Neuronal stem cell (in vitro differentiated cells): ENCODE results near the gene MEF2C.

Experiments used
- DNase-seq: peaks from one replicate; pipeline ENCODE4 v3.0.0-alpha.2; 2013; ENCODE audit warnings: low spot score
- H2AFZ ChIP-seq: one replicate; pipeline ENCODE4 v1.6.1; 2013; ENCODE audit warnings: mild to moderate bottlenecking, low read length, inconsistent platforms
- H2AK5ac ChIP-seq: 2 replicates; pipeline ENCODE4 v1.6.1; 2013; ENCODE audit warnings: low read depth, mild to moderate bottlenecking, inconsistent platforms, low read length, moderate library complexity, mixed read lengths
- H2BK120ac ChIP-seq: 2 replicates; pipeline ENCODE4 v1.6.1; 2013; ENCODE audit warnings: low read depth, mild to moderate bottlenecking, inconsistent platforms, low read length, moderate library complexity, mixed read lengths
- H2BK12ac ChIP-seq: one replicate; pipeline ENCODE4 v1.6.1; 2013; ENCODE audit warnings: low read length, inconsistent platforms
- H2BK15ac ChIP-seq: 2 replicates; pipeline ENCODE4 v1.6.1; 2013; ENCODE audit warnings: mild to moderate bottlenecking, low read length, inconsistent platforms, mixed read lengths
- H2BK5ac ChIP-seq: one replicate; pipeline ENCODE4 v1.6.1; 2013; ENCODE audit warnings: inconsistent platforms, mild to moderate bottlenecking, low read length, moderate library complexity
- H3K14ac ChIP-seq: one replicate; pipeline ENCODE4 v1.6.1; 2013; ENCODE audit warnings: low read length, inconsistent platforms
- H3K18ac ChIP-seq: 2 replicates; pipeline ENCODE4 v1.6.1; 2013; ENCODE audit warnings: low read length, inconsistent platforms
- H3K23ac ChIP-seq: 2 replicates; pipeline ENCODE4 v1.6.1; 2013; ENCODE audit warnings: low read depth, mild to moderate bottlenecking, mixed read lengths, low read length, inconsistent platforms; ENCODE audit not compliant: poor library complexity
- H3K27ac ChIP-seq: replicated peaks from 3 replicates; pipeline ENCODE4 v1.5.1; 2013; ENCODE audit warnings: low read length, inconsistent platforms
- H3K27me3 ChIP-seq, 3 experiments: 2 replicates each; pipeline ENCODE4 v1.6.1; 2013; ENCODE audit warnings: low read length in 3 of 3, mild to moderate bottlenecking in 2 of 3, inconsistent platforms in 1 of 3, low read depth in 1 of 3, mixed read lengths in 1 of 3, moderate library complexity in 1 of 3; ENCODE audit not compliant: control insufficient read depth in 3 of 3, insufficient read depth in 3 of 3
- H3K36me3 ChIP-seq, 2 donors: replicated peaks in 1 of 2; 2 replicates each; pipeline ENCODE4 v1.6.1; 2013; ENCODE audit warnings: low read length in 2 of 2; ENCODE audit not compliant: control insufficient read depth in 2 of 2, insufficient read depth in 2 of 2
- H3K4ac ChIP-seq: 2 replicates; pipeline ENCODE4 v1.6.1; 2013; ENCODE audit warnings: inconsistent platforms, mild to moderate bottlenecking, low read length, moderate library complexity
- H3K4me1 ChIP-seq, 2 donors: 1 replicate in 1 of 2; 2 replicates in 1 of 2; pipeline ENCODE4 v1.6.1; 2013; ENCODE audit warnings: low read length in 2 of 2, low read depth in 1 of 2; ENCODE audit not compliant: control insufficient read depth in 2 of 2, insufficient read depth in 1 of 2
- H3K4me2 ChIP-seq: one replicate; pipeline ENCODE4 v1.6.1; 2013; ENCODE audit warnings: mild to moderate bottlenecking, low read length, inconsistent platforms; ENCODE audit not compliant: insufficient read depth, poor library complexity, severe bottlenecking
- H3K4me3 ChIP-seq, 2 donors: 2 replicates each; pipeline ENCODE4 v1.5.1; 2013; ENCODE audit warnings: low read length in 2 of 2, mild to moderate bottlenecking in 2 of 2, inconsistent platforms in 1 of 2, moderate library complexity in 1 of 2
- H3K79me1 ChIP-seq: one replicate; pipeline ENCODE4 v1.6.1; 2013; ENCODE audit warnings: low read depth, mild to moderate bottlenecking, inconsistent platforms, low read length, moderate library complexity
- H3K9ac ChIP-seq: one replicate; pipeline ENCODE4 v1.6.1; 2013; ENCODE audit warnings: mild to moderate bottlenecking, low read depth, low read length, inconsistent platforms; ENCODE audit not compliant: poor library complexity
- H3K9me3 ChIP-seq, 2 donors: replicated peaks in 1 of 2; 2 replicates each; pipeline versions ENCODE3 to v1.6.1; 2013; ENCODE audit warnings: low read length in 2 of 2, mild to moderate bottlenecking in 2 of 2, inconsistent platforms in 1 of 2, low read depth in 1 of 2, mixed read lengths in 1 of 2, moderate library complexity in 1 of 2; ENCODE audit not compliant: control insufficient read depth in 2 of 2, insufficient read depth in 1 of 2
- H4K8ac ChIP-seq: one replicate; pipeline ENCODE4 v1.6.1; 2013; ENCODE audit warnings: low read depth, mild to moderate bottlenecking, inconsistent platforms, low read length, moderate library complexity
- H4K91ac ChIP-seq: one replicate; pipeline ENCODE4 v1.6.1; 2013; ENCODE audit warnings: low read length, low read depth, mild to moderate bottlenecking, inconsistent platforms; ENCODE audit not compliant: poor library complexity
- WGBS, 2 donors: extraction: QIAGEN DNeasy Blood & Tissue Kit; methylation state at CpG; one replicate each; pipeline ENCODE4 v1.1.7; 2013; ENCODE audit warnings: missing lambda C conversion rate in 2 of 2, mixed read lengths in 1 of 2; ENCODE audit not compliant: insufficient read length in 2 of 2, insufficient replicate concordance in 1 of 2; ENCODE audit errors: extremely low coverage in 2 of 2; 5-methylcytosine and 5-hydroxymethylcytosine counted together

Gene MEF2C

DNA sequence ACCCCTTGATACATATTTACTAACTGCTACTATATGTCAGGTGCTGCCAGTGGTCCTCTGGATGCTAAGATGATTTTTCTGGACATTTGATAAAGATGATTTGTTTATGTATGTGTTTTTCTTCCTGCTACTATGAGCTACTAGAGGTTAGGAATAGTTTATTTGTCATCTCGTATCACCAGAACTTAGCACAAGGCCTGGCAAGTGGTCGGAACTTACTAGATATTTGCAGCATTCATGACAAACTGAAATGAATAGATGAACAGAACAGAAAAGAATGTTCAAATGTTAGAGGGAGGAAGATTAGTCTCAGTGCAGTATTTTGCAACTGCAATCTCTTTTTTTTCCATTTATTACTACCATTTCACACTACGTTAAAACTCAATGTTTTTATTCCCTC lies 114.6 kb downstream of the MEF2C start:
- H3K79me1 ChIP-seq, result no peaks in the 10 kb centered on the region
- WGBS, 2 donors, result 100% methylated on average over 1 of the region's 3 CpGs; no CpG with 5 or more reads in 1 of the 2 donors
- H3K14ac ChIP-seq, result no peak overlapping the region
- peaks cover 2% of the 10 kb centered on the region in 2 donors for H3K4me1 ChIP-seq
- no peak overlapping the region for H2BK15ac ChIP-seq
- H2BK12ac ChIP-seq, result no peak overlapping the region
- H3K4me2 ChIP-seq, result no peak overlapping the region
- no peak overlapping the region for H3K4me3 ChIP-seq
- no peak overlapping the region for H2AFZ ChIP-seq
- no peak overlapping the region for H3K9ac ChIP-seq
- no peaks in the 10 kb centered on the region for H3K36me3 ChIP-seq
- H3K27me3 ChIP-seq, result no peaks in the 10 kb centered on the region
- H3K18ac ChIP-seq, result no peak overlapping the region
- H3K9me3 ChIP-seq, result peaks cover 0 to 3% of the 10 kb centered on the region in 2 donors
- no peak overlapping the region for H4K91ac ChIP-seq
- no peak overlapping the region for H2BK120ac ChIP-seq
- no peak overlapping the region for H4K8ac ChIP-seq
- H3K27ac ChIP-seq, result no peak overlapping the region
- no peak for DNase-seq
- H2AK5ac ChIP-seq, result no peak overlapping the region
- no peak overlapping the region for H3K23ac ChIP-seq
- H3K4ac ChIP-seq, result no peak overlapping the region
- no peak overlapping the region for H2BK5ac ChIP-seq

DNA sequence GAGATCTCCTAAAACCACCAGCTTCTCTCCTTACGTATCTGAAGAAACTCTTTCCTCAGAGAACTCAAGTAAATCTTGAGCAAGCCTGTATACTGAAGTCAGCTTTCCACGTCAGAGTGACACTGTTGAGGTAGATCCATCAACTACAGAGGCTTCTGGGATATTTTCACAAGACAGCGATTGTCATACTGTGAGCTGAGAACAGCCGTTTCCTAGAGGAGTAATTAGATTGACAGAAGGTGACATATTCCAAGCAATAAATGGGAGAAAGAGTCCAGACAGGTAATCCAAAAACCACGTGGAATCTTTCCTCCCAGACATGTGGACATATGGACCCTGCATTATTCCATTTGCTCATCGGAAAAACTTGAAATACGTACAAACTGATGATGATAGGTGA lies 117.2 kb downstream of the MEF2C start:
- no peak overlapping the region for H3K9ac ChIP-seq
- no peak overlapping the region for H2BK120ac ChIP-seq
- no peak overlapping the region for H2BK15ac ChIP-seq
- no peak overlapping the region for H3K23ac ChIP-seq
- H3K4me1 ChIP-seq, result no peaks in the 10 kb centered on the region
- H3K18ac ChIP-seq, result no peak overlapping the region
- H2AFZ ChIP-seq, result no peak overlapping the region
- H3K27me3 ChIP-seq, result no peaks in the 10 kb centered on the region
- H4K91ac ChIP-seq, result no peak overlapping the region
- no peak overlapping the region for H4K8ac ChIP-seq
- H3K79me1 ChIP-seq, result no peaks in the 10 kb centered on the region
- peaks cover 0 to under 1% of the 10 kb centered on the region in 2 donors for H3K9me3 ChIP-seq
- no CpG with 5 or more reads among the region's 7 CpGs for WGBS, 2 donors
- no peak overlapping the region for H3K4me2 ChIP-seq
- H3K14ac ChIP-seq, result no peak overlapping the region
- H3K27ac ChIP-seq, result no peak overlapping the region
- no peaks in the 10 kb centered on the region for H3K36me3 ChIP-seq
- no peak overlapping the region for H3K4ac ChIP-seq
- no peak overlapping the region for H3K4me3 ChIP-seq
- no peak overlapping the region for H2BK5ac ChIP-seq
- no peak overlapping the region for H2BK12ac ChIP-seq
- no peak overlapping the region for H2AK5ac ChIP-seq
- DNase-seq, result no peak

DNA sequence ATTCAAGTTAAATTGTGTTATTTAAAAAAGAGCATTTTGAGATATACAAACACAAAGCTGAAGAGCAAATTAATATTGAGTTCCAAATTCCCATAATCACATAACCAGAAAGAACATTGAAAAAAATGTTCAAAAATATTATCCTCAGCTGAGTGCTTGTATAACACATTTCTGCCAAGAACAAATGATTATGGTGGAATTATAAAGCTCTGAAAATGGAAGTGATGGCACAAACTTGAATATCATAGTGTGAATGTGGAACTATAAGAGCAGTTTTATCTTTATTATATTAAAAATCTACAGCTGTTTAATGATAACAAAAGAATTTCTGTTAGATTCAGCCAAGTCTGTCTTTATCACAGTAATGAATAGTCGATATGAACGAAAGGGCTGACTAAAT lies 117.8 kb downstream of the MEF2C start:
- no CpG with 5 or more reads among the region's 2 CpGs for WGBS, 2 donors
- no peak overlapping the region for H3K14ac ChIP-seq
- H2BK12ac ChIP-seq, result no peak overlapping the region

DNA sequence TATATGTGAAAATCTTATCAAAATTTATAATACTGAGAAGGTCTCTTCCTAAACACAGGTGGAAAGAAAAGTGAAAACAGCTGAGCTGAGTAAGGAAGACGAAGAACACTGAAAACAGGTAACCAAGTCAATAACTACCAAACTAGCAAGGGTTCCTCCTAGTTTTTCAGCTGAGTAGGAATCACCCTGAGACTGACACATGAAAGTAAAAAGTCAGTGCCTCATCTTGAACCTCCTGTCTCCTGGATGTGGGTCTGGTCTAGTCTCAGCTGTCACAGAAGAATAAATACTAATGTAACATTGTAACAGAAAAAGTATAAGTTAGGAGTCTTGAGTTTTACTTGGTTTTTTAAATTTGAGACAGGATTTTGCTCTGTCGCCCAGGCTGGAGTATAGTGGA lies 121.0 kb downstream of the MEF2C start:
- no peak overlapping the region for H2AFZ ChIP-seq
- no peaks in the 10 kb centered on the region for H3K27me3 ChIP-seq
- no peak overlapping the region for H3K4me2 ChIP-seq
- no peak overlapping the region for H3K23ac ChIP-seq
- H3K4ac ChIP-seq, result no peak overlapping the region
- no peaks in the 10 kb centered on the region for H3K9me3 ChIP-seq
- H2BK120ac ChIP-seq, result no peak overlapping the region
- WGBS, 2 donors, result no CpG with 5 or more reads among the region's 2 CpGs
- no peaks in the 10 kb centered on the region for H3K79me1 ChIP-seq
- H2AK5ac ChIP-seq, result no peak overlapping the region
- no peak overlapping the region for H2BK12ac ChIP-seq
- no peak overlapping the region for H3K9ac ChIP-seq
- no peaks in the 10 kb centered on the region for H3K4me1 ChIP-seq
- H3K18ac ChIP-seq, result no peak overlapping the region
- H3K4me3 ChIP-seq, result no peak overlapping the region
- no peak overlapping the region for H4K91ac ChIP-seq
- DNase-seq, result no peak
- no peaks in the 10 kb centered on the region for H3K36me3 ChIP-seq
- no peak overlapping the region for H3K14ac ChIP-seq
- no peak overlapping the region for H2BK15ac ChIP-seq
- no peak overlapping the region for H4K8ac ChIP-seq
- H2BK5ac ChIP-seq, result no peak overlapping the region
- no peak overlapping the region for H3K27ac ChIP-seq

More for the DNA sequence above, 117.8 kb downstream of the MEF2C start:
- H4K8ac ChIP-seq, result no peak overlapping the region
- H3K4ac ChIP-seq, result no peak overlapping the region
- no peak overlapping the region for H3K18ac ChIP-seq
- H2AFZ ChIP-seq, result no peak overlapping the region
- no peak overlapping the region for H3K4me3 ChIP-seq
- H2BK15ac ChIP-seq, result no peak overlapping the region
- H3K79me1 ChIP-seq, result no peaks in the 10 kb centered on the region
- no peaks in the 10 kb centered on the region for H3K4me1 ChIP-seq
- H3K27me3 ChIP-seq, result no peaks in the 10 kb centered on the region
- no peak overlapping the region for H2BK5ac ChIP-seq
- no peaks in the 10 kb centered on the region for H3K36me3 ChIP-seq
- H3K27ac ChIP-seq, result no peak overlapping the region
- DNase-seq, result no peak
- H2AK5ac ChIP-seq, result no peak overlapping the region
- no peak overlapping the region for H3K4me2 ChIP-seq
- no peak overlapping the region for H3K23ac ChIP-seq
- no peak overlapping the region for H3K9ac ChIP-seq
- H3K9me3 ChIP-seq, result no peaks in the 10 kb centered on the region
- H2BK120ac ChIP-seq, result no peak overlapping the region
- no peak overlapping the region for H4K91ac ChIP-seq
